SK-N-MC (cell line): Measurements from ENCODE around the gene LTA.

Experiments used
- DNase-seq: peaks from one replicate; pipeline ENCODE4 v3.0.0-alpha.2; 2011; ENCODE audit warnings: low read depth, low spot score
- H3K27ac ChIP-seq: fragments of 200-600 bp; sonication (generic); 2 replicates; pipeline ENCODE4 v1.5.1; 2016; ENCODE audit warnings: mixed run types
- H3K36me3 ChIP-seq: fragments of 200-600 bp; sonication (generic); 2 replicates; pipeline ENCODE4 v1.6.1; 2017; ENCODE audit warnings: antibody characterized with exemption, low read length, mixed read lengths; ENCODE audit not compliant: insufficient read depth
- H3K4me3 ChIP-seq: fragments of 200-600 bp; sonication (generic); 2 replicates; pipeline ENCODE4 v1.5.1; 2016
- H3K9ac ChIP-seq: fragments of 200-600 bp; sonication (generic); 2 replicates; pipeline ENCODE4 v1.8.0; 2017; ENCODE audit warnings: mixed run types, mixed read lengths; ENCODE audit not compliant: insufficient read length
- H3K9me3 ChIP-seq: fragments of 200-600 bp; sonication (generic); 2 replicates; pipeline ENCODE4 v1.6.1; 2017; ENCODE audit warnings: low read depth, mild to moderate bottlenecking, antibody characterized with exemption, low read length, moderate library complexity, mixed read lengths
- EZH2 ChIP-seq: fragments of 200-600 bp; sonication (generic); IDR thresholded peaks from one replicate; pipeline ENCODE4 v1.6.1; 2017; ENCODE audit warnings: antibody characterized with exemption
- FOXP2 ChIP-seq: optimal IDR thresholded peaks from 2 replicates; pipeline ENCODE3; 2011; ENCODE audit warnings: mild to moderate bottlenecking, moderate library complexity; ENCODE audit not compliant: insufficient read depth; ENCODE audit errors: extremely low read length, control extremely low read depth
- POLR2AphosphoS5 ChIP-seq: IDR thresholded peaks from 2 replicates; pipeline ENCODE4 v1.6.1; 2012; ENCODE audit warnings: mild to moderate bottlenecking, low read depth, low read length, borderline replicate concordance

Gene LTA

GRCh38 chr6:31531162-31531561, 40.9 kb upstream of the LTA start:
- Histone ChIP-seq H3K9ac (no peak overlapping the region), H3K36me3 (peaks cover 68% of the 10 kb centered on the region), H3K9me3 (no peaks in the 10 kb centered on the region), H3K4me3 (no peak overlapping the region), H3K27ac (no peak overlapping the region)
- TF ChIP-seq FOXP2: no peak
- no peak for TF ChIP-seq POLR2AphosphoS5
- TF ChIP-seq EZH2: no peak
- DNase-seq: no peak

DNA sequence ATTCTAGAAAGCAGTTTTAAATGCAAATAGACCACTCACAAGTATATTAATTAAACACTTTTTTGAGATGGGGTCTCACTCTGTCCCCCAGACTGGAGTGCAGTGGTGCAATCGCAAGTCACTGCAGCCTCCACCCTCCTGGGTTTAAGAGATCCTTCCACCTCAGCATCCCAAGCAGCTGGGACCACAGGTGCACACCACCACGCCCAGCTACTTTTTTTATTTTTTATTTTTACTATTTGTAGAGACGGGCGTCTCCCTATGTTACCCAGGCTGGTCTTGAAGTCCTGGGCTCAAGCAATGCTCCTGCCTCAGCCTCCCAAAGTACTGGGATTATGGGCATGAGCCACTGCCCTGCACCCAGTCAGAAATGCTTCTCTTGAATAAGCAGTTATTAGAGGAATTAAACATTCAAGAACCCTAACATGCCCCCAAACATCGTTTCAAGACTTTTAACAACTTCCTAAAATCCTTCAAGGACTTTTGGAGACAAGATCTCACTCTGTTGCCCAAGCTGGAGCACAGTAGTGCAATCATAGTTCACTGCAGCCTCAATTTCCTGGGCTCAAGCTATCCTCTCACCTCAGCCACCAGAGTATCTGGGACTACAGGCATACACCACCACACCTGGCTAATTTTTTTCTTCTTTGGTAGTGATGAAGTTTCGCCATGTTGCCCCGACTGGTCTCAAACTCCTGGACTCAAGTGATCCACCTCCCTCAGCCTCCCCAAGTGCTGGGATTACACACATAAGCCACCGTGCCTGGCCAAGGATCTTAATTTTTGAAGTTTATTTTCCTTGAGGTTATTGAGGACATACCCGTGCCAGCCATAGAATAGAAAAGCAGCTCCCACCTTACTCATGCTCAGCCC, 40.1 kb upstream of the LTA start:
- H3K36me3 ChIP-seq: peaks cover 77% of the 10 kb centered on the region

DNA sequence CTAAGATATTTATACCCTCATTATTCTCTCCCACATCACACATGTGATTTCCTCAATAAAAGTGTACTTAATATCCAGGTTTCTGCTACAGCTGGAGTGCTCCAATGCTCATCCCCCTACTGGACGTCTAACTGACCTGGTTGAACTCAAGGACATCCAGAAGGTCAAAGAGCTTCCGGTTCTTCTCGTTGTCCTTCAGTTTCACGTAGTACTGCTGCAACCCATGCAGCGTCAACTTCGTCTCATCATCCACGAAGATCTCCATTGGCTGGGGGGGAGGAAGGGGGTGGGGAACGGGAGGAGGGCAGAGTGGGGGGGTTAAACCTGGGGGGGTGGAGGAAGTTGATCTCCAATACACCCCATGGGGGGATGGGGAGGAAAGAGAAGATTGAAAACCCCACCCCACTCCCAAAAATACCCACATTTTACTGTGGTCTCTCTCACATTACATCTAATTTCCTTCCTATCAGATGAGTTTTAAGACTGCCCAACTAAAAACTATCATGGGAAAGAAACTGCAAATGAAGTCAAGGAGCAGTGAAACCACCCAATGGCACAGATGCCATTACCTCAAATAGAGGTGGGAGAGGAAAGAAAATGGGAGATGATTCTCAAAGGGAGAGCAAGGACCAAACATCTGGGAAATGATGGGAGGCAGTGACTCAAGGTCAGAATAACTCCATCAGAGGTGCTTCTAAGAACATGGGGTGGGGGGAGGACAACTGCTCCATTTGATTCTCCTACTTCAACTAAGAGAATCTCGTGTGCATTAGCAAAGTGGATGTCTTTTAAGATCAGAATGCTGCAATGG, 39.2 kb upstream of the LTA start:
- no peak for TF ChIP-seq FOXP2
- no peak for TF ChIP-seq EZH2
- TF ChIP-seq POLR2AphosphoS5: peak; percentile 27; the same call in 1 of the 2 replicates
- Histone ChIP-seq H3K27ac (peak overlapping the region; percentile 55), H3K36me3 (peaks cover 85% of the 10 kb centered on the region), H3K9me3 (no peaks in the 10 kb centered on the region), H3K9ac (no peak overlapping the region), H3K4me3 (no peak overlapping the region)
- DNase-seq: no peak

More for the DNA sequence above, 40.1 kb upstream of the LTA start:
- H3K9me3 ChIP-seq: no peaks in the 10 kb centered on the region
- no peak overlapping the region for H3K9ac ChIP-seq
- H3K27ac ChIP-seq: no peak overlapping the region; the same call in 1 of the 2 replicates
- DNase-seq: no peak
- peak; percentile 13; the same call in 1 of the 2 replicates for TF ChIP-seq POLR2AphosphoS5
- TF ChIP-seq FOXP2: no peak
- H3K4me3 ChIP-seq: no peak overlapping the region

DNA sequence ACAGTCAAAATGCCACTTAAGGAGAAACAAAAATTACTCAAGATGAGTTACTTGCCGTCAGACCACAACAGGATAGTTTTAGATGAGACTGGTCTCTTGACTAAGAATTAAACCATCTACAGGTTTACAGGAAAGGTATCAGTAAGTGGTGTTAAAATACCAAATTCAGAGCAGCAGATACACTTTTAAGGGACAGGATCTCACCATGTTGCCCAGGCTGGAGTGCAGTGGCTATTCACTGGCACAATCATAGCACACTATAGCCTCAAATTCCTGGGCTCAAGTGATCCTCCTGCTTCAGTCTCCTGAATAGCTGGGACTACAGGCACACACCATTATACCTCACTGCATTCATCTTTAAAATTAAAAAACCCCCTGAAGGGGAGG, 38.6 kb upstream of the LTA start:
- H3K9ac ChIP-seq: no peak overlapping the region

GRCh38 chr6:31534011-31534410, 38.1 kb upstream of the LTA start:
- no peak overlapping the region for H3K9ac ChIP-seq
- H3K36me3 ChIP-seq: peaks cover 97% of the 10 kb centered on the region
- no peak for TF ChIP-seq EZH2
- TF ChIP-seq FOXP2: no peak
- no peak for TF ChIP-seq POLR2AphosphoS5
- H3K27ac ChIP-seq: no peak overlapping the region
- DNase-seq: no peak
- no peak overlapping the region for H3K4me3 ChIP-seq
- H3K9me3 ChIP-seq: no peaks in the 10 kb centered on the region

More for the DNA sequence above, 38.6 kb upstream of the LTA start:
- Histone ChIP-seq H3K27ac (peak overlapping the region; percentile 55), H3K36me3 (peaks cover 91% of the 10 kb centered on the region), H3K9me3 (no peaks in the 10 kb centered on the region), H3K4me3 (no peak overlapping the region)
- TF ChIP-seq POLR2AphosphoS5 (no peak), FOXP2 (no peak), EZH2 (no peak)
- no peak for DNase-seq

GRCh38 chr6:31534521-31535040, 37.5 kb upstream of the LTA start:
- Histone ChIP-seq H3K9me3 (no peaks in the 10 kb centered on the region), H3K27ac (no peak overlapping the region), H3K9ac (no peak overlapping the region), H3K36me3 (peaks cover 100% of the 10 kb centered on the region), H3K4me3 (no peak overlapping the region)
- TF ChIP-seq POLR2AphosphoS5: no peak
- TF ChIP-seq FOXP2: no peak
- TF ChIP-seq EZH2: no peak
- DNase-seq: no peak

- DNase-seq: no peak
- Histone ChIP-seq H3K27ac (no peak overlapping the region), H3K9ac (no peak overlapping the region), H3K36me3 (peaks cover 100% of the 10 kb centered on the region), H3K9me3 (no peaks in the 10 kb centered on the region), H3K4me3 (no peak overlapping the region)
- TF ChIP-seq FOXP2 (no peak), POLR2AphosphoS5 (0 out of 2 replicates have a peak, but pooled peaks have one; percentile 5), EZH2 (no peak)
Observed at GRCh38 chr6:31535538-31536324, 36.4 kb upstream of the LTA start.
